GM21717 (cell line): Measurements from ENCODE around the gene RNF214.

ENCODE experiments used
- ATAC-seq: cut with Tn5 transposase; IDR thresholded peaks from one replicate; pipeline ENCODE4 v1.9.1; 2021; ENCODE audit warnings: mild to moderate bottlenecking, moderate library complexity; ENCODE audit not compliant: unreplicated experiment

RNF214 gene

DNA sequence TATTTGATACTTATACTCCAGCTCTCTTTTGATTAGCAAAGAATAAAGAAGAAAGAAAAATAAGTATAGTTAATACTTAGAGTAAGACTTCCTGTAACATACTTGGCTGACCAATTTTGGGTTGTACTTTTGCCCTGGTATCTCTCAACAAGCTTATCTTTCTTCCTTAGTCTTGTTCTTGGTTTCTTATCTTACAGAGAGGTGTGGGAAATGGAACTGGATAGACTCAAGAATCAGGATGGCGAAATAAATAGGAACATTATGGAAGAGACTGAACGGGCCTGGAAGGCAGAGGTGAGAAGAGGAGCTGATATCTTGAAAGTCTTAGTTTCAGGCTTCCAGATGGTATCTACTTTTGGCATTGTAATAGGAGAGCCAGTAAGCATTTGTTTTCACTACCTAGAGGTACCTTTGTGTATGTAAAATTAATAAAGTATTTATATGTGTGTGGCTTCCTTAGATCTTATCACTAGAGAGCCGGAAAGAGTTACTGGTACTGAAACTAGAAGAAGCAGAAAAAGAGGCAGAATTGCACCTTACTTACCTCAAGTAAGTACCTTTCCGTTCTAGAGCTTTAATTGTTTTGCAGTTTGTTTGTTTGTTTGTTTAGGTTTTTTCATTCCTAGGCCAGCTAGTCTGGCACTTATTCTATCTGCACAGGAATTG lies 47.4 kb downstream of the RNF214 start:
- no peak for ATAC-seq

DNA sequence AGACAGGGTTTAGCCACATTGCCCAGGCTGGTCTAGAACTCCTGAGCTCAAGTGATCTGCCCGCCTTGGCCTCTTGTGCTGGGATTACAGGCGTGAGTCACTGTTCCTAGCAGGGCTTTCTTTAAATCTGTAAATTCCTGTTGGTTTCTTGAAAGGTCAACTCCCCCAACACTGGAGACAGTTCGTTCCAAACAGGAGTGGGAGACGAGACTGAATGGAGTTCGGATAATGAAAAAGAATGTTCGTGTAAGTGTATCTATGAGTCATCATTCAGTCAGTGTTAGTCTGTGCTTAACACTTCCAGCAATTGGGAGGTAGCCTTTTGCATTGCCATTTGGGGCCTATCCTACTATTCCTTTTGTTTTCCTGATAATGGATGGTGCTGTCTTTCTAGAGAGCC lies 48.7 kb downstream of the RNF214 start:
- ATAC-seq = no peak

DNA sequence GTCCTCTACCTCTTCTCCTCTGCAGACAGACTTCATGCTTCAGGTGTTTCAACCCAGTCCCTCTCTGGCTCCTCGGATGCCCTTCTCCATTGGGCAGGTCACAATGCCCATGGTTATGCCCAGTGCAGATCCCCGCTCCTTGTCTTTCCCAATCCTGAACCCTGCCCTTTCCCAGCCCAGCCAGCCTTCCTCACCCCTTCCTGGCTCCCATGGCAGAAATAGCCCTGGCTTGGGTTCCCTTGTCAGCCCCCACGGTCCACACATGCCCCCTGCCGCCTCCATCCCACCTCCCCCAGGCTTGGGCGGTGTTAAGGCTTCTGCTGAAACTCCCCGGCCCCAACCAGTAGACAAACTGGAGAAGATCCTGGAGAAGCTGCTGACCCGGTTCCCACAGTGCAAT lies 49.4 kb downstream of the RNF214 start:
- no peak for ATAC-seq

DNA sequence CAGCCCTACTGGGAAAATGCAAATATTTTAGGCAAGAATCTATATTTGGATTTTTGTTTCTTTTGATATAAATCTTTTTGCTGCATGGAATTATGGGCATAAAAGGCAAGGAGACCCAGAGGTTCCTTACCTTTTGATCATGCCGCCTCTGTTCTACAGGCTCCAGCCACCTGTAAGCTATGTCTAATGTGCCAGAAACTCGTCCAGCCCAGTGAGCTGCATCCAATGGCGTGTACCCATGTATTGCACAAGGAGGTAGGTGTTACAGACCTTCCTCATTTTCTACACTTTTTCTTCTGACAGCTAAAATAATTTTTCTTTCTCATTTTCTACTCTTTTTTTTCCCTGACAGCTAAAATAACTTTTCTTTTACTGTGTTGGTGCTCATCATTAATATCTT lies 50.5 kb downstream of the RNF214 start:
- ATAC-seq = no peak

DNA sequence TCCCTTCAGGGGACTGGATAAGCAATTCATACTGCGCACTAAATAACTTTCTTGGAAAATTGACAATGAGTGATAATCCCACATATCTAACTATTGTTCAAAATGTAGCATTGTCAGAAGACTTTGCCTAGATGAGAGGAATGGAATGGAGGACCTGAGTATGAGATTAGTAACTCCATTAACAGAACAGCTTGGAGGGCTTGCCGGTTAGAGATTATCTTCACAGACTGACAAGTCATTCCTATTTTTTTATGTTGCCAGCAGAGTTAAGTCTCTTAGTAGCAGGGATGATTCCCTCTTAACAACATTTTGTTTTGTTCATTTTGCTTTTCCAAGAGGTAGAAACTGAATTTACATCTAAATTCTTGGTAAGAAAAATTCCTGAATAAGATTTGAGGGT lies 51.6 kb downstream of the RNF214 start:
- ATAC-seq = no peak

DNA sequence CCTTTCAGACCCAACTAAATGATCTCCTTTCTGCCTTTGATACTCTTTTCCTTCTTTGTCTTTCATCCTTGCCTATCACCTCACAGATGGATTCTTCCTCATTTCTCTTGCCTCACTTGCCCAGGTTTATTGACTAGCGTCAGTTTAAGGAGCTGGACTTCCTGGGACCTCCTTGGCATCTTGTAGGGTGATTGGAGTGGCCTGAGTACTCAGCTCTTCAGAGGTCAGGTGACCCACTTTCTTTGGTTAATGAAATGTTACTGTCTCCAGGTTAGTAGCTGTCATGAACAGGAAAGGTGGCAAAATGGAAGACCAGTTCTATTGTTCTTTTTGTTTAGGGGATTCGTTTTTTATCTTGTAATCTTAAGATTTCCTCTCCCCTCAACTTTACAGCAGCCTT lies 54.1 kb downstream of the RNF214 start:
- no peak for ATAC-seq

DNA sequence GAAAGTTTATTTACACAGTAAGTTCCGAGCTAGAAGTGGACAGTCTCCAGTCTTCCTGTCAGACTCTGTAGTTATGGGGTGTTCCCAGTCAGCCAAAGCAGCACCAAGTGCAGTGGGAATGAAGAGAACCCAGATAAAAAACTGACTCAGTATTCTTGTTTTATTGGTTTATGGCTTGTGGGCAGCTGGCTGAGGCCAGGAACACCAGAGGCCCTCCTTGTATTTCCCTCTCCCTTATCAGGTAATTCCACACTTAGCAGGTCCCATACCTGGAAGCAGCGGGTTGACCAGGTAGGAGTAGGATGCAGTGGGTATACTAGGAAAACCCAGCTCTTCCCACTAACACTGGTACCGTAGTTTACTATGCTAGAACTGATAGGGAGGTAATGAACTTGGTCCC lies 55.2 kb downstream of the RNF214 start:
- no peak for ATAC-seq

DNA sequence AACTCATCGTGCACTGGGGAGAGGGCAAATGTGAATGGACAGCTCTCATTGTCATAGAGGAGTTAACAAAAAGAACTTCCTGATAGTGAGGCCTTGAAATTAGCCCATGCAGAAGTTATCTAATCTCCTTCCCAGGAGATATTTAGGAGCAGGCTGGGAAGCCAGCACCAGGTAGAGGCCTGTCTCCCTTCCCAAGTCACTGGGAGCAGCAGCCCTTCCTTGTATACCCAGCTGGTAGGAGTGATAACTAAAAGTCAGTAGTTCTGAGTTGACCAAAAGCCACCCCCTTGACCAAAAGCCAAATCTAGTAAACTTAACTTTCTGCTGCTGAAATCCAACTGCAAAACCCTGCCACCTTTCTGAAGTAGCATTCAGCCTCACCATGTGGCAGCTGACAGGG lies 57.3 kb downstream of the RNF214 start:
- ATAC-seq = no peak

DNA sequence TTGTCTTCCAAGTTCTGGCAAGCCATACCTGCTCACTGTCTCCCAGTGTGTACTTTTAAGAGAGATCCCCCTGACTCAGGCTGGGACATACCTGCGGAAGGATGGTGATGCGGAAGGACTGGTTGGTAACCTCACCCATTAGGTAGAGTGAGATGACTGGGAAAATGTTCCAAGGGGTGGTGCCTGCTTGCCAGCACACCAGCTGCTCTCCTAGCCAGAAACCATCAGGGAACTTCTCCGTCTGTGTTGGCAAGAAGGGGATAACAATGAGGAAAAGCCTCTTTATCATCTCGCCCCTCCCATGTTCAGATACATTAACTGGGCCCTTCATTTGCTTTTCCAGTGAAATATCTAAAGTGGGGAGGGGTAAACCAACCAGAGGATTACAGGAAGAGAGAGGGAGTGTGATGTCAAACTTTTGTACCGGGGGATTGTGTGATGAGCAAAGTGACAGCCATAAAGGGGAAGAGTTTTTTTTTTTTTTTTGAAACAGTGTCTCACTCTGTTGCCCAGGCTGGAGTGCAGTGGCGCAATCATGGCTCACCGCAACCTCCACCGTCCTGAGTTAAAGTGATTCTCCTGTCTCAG lies 58.4 kb downstream of the RNF214 start, which contains the start of gene BACE1-AS:
Gene BACE1-AS (plus strand): TSS at position 538 of the 588 bp plus-strand sequence.
- no peak for ATAC-seq

DNA sequence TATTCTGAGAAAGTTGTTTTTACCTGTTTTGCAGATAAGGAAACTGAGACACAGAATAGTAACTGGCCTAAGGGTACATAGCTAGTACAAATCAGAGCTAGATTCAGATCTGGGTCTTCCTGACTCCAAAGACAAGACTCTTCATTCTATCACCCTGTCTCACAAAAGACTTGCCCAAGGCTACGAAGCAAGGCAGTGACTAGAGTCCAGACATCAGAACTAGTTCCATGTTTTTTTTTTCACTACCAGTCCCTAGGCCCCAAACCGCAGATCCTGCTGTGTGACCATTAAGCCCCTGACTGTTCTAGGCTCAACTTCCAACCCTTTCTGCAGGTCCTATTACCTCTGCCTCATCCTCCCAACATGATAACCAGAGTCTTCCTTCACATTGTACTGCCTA lies 60.1 kb downstream of the RNF214 start:
- ATAC-seq = no peak

DNA sequence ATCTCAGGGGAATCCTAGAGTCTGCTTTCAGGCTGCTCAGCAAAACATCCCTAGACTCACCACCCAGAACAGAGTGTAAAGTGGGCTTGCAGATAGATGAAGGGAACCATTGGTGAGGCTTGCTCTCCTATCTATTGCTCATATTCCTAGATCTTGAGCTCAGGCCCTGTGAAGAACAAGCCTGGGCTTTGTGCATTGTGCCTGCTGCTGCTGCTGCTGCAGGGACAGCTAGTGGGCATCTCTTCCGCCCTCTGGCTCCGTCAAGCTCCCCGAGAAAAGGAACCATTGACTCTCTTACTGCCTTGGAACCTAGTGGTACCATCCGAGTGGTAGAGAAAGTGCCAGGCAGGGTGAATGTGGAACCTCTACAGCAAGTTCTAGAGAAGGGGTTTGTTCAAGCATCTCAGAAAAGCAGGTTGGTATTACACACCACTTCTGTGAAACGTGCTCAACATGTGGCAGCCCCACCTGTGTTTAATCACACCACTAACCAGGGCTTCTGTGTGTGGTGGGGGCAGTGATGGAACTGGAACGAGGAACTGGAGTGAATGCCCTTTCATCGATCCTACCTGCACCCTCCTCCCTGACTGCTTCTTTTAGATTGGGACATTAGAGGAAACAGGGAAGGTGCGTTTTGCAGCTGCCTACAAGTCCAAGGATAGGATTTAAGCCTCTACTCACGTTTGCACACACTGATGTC lies 63.1 kb downstream of the RNF214 start:
- no peak for ATAC-seq

DNA sequence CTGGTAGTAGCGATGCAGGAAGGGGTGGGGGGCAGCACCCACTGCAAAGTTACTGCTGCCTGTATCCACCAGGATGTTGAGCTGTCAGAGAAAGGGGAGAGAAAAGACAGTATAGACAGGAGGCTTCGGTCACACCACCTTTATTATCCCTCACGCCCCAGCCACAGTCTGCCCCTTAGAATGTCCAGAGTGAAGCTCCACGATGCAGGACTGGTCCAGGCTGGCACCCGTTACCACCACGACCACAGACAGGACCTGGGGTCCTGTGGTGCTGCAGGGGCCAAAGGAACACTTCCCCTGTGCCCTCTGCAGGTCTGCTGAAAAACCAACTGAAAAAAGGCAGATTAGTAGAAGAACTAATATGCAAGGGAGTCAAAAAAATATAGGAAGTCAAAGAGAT lies 64.4 kb downstream of the RNF214 start:
- no peak for ATAC-seq

DNA sequence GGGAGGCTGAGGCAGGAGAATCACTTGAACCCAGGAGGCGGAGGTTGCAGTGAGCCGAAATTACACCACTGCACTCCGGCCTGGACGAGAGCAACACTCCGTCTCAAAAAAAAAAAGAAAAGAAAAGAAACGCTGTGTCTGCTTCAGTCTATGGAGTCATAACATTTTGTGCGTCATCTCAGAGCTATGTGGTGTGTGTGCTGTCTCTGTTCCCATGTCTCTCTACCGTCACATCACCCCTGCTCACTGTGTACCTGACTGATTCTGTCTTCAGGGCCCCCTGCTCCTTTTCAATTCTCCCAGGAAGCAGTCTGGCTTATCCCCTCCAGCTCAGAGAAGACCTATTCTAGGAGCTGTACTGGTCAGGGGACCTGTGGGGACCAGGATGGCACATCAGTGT lies 65.7 kb downstream of the RNF214 start:
- ATAC-seq = no peak

DNA sequence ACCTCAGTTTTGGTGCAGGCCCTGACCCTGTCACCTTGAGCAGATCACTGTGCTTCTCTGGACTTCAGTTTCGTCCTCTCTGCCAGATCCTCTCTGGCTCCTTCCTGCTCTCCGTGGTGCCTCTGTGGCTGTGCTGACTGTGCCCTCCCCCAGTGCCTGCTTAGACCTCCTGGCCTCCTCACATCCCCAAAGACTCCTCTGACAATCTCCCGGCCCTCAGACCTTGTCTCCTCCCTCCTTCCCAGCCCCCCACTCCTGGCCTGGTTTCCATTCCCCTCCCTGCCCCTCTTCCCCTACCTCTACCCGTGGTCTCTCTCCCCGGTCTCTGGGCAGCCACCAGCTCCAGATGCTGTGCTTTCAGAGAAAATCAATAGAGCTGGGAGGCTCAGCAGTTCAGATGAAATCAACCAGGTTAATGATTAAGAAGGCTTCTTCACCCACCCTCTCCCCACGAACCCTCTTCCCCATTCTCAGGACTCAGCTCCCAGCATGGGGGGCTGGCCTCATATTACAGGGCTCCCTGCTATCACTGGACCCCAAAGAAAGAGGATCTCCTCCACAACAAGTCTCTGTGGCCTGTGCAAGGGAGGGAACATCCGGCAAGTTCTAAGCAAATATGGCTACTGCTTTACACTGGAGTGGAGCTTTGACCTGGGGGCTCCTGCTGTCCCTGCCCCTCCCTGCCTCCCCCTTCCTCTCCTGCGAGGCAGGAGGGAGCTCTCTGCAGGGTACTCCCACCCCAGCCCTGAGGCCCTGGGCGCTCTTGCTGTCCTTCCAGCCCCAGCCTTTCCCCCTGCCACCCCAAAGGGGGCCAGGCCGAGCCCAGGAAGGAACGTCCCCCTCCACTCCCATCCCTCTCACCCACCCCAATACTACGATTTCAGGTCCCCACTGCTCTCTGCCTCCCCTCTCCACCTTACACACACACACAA lies 67.1 kb downstream of the RNF214 start:
- ATAC-seq = no peak

DNA sequence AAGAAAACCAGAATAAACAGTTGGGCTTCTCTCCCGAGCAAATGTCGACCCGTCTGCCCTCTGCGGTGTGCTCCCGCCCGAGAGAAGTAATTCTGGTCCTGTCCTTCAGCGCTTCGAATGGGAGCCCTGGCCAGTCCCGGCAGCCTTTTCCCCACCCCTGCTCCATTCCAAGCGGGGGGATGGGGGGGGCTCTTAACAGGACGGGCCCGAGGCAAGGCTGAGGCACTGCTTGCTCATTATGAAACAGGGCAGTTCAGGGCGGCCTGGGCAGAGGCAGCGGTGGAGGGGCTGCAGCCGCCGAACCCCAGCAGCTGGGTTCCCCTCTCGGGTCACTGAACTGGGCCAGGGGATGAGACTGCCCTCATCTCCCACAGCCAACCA lies 67.8 kb downstream of the RNF214 start:
- no peak for ATAC-seq

DNA sequence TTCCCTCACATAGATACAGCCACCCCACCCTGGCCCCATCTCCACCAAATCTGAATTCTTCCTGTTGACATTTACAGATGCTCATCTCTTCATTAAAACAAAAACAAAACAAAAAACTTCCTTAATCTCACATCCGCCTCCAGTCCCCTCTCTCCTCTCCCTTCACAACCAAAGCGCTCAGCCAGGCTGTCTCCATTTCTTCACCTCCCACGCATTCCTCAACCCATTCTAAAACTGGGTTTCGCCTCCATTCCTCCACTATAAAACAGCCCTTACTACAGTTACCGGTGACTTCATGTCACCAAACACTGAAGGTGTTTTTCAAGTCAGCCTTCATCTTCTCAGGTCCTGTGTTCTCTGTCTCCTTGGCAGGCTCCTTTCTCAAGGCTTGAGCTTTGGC lies 68.3 kb downstream of the RNF214 start:
- no peak for ATAC-seq

DNA sequence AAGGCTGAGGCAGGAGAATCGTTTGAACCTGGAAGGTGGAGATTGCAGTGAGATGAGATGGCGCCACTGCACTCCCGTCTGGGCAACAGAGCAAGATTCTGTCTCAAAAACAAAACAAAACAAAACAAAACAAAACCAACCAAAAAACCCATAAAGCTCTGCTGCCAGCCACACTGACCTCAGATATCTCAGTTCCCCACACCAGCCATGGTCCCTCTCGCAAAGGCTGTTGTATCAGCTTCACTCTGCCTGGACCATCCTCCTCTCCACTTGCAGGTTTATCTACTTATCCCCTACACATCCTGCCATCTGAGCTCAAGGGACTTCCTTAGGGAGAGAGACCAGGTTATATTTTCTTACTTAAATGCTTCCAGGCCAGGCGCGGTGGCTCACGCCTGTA lies 69.8 kb downstream of the RNF214 start:
- no peak for ATAC-seq

DNA sequence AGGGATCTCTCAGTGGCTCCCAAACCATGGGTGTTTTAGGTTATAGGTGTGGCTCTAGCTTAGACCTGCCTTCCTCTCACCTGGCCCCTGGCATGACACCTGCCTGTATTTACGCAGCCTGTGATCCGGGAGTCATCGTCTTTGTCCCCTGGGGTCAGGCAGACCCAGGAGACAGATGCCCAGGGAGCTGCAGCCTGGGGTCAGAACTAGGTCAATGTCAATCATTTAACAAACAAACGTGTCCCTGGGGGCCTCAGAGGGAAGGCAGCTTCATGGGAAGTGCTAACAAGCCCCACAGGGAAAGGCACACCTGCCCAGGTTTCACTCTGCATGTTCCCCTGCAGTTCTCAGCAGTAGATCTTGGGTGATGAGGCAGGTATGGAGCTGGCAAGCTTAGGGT lies 70.6 kb downstream of the RNF214 start:
- ATAC-seq = no peak

DNA sequence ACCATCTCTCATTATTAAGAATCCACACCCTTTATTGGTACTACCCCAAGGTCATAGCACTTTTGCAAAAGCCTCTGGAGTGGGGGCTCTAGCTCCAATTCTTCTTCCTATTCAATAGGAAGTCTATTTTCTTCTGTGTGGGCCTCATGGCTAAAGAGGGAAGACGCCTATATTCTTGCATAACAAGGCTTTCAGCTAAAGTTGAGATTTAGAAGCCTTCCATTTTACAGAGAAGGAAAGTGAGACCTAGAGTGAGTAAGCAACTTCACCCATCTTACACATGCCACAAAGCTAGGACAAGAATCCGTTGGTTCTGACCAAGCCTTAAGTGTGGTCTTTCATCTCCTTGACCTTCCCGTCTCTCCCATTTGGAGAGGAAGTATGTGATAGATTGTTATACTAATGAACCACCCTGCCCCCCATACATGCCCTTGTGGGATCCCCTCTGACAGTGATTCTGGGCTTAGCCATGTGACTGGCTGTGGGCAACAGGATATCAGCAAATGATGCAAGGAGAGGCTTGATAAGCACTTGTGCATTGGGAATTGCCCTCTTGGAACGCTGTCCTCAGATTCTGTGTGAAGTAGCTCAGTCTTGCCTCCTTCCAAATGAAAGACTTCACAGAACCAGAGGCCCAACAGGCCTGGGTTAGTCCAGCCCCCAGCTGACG lies 71.3 kb downstream of the RNF214 start:
- ATAC-seq = no peak

DNA sequence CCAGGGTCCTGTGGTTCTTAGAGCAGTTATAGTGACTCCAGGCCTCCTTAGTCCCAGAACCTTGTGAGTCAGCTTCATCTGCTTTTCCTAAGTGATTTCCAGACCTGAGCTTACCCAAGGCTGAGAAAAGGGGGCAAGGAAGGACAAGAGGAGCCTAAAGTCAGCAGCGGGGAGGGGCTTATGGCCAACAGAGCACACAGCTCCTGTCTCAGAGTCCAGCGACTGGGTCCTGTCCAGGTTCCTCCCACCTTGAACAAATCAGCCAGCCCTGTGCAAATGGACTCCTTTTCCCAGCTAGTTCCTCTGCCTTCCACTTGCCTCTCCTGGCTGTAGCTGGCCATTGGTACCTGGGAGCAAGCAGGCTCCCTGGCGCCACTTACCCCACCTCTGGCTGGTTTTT lies 72.7 kb downstream of the RNF214 start:
- ATAC-seq = no peak

DNA sequence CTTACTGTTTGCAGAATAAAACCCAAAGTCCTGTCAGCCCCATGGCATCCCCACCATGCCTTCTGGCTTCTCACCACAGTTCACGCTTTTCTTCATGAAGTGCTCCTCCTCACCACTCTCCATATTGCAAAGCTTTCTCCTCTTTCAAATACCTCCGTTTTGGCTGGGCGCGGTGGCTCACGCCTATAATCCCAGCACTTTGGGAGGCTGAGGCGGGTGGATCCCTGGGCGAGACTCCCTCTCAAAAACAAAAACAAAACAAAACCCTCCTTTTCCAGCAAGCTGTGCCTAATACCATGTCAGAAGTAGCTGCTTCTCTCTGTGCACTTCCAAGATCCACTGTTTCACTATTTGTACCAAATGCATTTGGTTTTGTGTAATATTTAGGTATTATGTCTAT lies 76.8 kb downstream of the RNF214 start:
- no peak for ATAC-seq
